ENCODE data around the gene BAHCC1. TPM values are rescaled to one million over a fixed set of nuclear protein-coding genes. Genes with fewer than 3 reads are reported as not detected.

The BAHCC1 gene
- total and polyA plus RNA-seq, 9 of the 15 experiments (the other 6 are each of a cell fraction or from before 2014, with no cell fraction given): 0.14 to 26.9 (median 5.0) TPM

DNA sequence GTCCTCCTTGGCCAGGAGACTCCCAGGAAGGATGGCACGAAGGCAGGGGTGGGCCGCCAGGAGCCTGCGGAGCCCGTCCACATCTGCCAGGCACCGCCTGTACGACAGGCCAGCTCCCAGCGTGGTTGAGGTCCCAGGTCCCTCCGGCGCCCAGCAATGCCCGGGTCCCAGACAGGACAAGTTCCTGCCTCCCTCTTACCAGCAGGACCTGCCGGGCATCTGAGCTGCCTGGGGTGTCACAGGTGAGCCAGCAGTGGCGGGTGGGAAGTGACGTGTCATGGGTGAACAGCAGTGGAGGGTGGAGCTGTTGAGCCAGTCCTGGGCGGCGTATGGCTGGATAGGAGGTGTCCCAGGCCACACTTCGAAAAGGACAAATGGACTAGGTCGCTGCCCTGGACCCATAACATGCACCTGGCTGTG is 15.7 kb upstream of the BAHCC1 start (continued):
- TF ChIP-seq, protein P1, sequence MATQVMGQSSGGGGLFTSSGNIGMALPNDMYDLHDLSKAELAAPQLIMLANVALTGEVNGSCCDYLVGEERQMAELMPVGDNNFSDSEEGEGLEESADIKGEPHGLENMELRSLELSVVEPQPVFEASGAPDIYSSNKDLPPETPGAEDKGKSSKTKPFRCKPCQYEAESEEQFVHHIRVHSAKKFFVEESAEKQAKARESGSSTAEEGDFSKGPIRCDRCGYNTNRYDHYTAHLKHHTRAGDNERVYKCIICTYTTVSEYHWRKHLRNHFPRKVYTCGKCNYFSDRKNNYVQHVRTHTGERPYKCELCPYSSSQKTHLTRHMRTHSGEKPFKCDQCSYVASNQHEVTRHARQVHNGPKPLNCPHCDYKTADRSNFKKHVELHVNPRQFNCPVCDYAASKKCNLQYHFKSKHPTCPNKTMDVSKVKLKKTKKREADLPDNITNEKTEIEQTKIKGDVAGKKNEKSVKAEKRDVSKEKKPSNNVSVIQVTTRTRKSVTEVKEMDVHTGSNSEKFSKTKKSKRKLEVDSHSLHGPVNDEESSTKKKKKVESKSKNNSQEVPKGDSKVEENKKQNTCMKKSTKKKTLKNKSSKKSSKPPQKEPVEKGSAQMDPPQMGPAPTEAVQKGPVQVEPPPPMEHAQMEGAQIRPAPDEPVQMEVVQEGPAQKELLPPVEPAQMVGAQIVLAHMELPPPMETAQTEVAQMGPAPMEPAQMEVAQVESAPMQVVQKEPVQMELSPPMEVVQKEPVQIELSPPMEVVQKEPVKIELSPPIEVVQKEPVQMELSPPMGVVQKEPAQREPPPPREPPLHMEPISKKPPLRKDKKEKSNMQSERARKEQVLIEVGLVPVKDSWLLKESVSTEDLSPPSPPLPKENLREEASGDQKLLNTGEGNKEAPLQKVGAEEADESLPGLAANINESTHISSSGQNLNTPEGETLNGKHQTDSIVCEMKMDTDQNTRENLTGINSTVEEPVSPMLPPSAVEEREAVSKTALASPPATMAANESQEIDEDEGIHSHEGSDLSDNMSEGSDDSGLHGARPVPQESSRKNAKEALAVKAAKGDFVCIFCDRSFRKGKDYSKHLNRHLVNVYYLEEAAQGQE (IDR thresholded peaks at IDR 0.05; ENCODE audit: borderline replicate concordance): peak; percentile 37
- TF ChIP-seq, protein P1 (CRISPR knock-in tag; IDR thresholded peaks at IDR 0.05; ENCODE audit: low read depth): no peak
- TF ChIP-seq, protein P2, sequence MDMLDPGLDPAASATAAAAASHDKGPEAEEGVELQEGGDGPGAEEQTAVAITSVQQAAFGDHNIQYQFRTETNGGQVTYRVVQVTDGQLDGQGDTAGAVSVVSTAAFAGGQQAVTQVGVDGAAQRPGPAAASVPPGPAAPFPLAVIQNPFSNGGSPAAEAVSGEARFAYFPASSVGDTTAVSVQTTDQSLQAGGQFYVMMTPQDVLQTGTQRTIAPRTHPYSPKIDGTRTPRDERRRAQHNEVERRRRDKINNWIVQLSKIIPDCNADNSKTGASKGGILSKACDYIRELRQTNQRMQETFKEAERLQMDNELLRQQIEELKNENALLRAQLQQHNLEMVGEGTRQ (CRISPR knock-in tag; IDR thresholded peaks at IDR 0.05): no peak
- TF ChIP-seq, protein P3, sequence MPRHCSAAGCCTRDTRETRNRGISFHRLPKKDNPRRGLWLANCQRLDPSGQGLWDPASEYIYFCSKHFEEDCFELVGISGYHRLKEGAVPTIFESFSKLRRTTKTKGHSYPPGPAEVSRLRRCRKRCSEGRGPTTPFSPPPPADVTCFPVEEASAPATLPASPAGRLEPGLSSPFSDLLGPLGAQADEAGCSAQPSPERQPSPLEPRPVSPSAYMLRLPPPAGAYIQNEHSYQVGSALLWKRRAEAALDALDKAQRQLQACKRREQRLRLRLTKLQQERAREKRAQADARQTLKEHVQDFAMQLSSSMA (CRISPR knock-in tag; IDR thresholded peaks at IDR 0.05): no peak
- TF ChIP-seq ZC3H4 (CRISPR knock-in tag; IDR thresholded peaks at IDR 0.05; ENCODE audit: borderline replicate concordance) (no peak), BRD9 (IDR thresholded peaks at IDR 0.05; ENCODE audit: low read depth, partially characterized antibody) (no peak), KHSRP (IDR thresholded peaks at IDR 0.05) (no peak), RAD21 (CRISPR knock-in tag; conservative IDR thresholded peaks at IDR 0.05 in 1 of 2, IDR thresholded peaks at IDR 0.05 in 1 of 2) (no peak; a peak in 1 of 4 replicates), HCFC1 (IDR thresholded peaks at IDR 0.05; ENCODE audit: low read depth, low read length) (no peak), NR1H2 (CRISPR knock-in tag; IDR thresholded peaks at IDR 0.05) (no peak), CBFB (CRISPR knock-in tag; IDR thresholded peaks at IDR 0.05) (no peak), ZNF3 (CRISPR knock-in tag; IDR thresholded peaks at IDR 0.05) (no peak)
- TF ChIP-seq, protein P4, sequence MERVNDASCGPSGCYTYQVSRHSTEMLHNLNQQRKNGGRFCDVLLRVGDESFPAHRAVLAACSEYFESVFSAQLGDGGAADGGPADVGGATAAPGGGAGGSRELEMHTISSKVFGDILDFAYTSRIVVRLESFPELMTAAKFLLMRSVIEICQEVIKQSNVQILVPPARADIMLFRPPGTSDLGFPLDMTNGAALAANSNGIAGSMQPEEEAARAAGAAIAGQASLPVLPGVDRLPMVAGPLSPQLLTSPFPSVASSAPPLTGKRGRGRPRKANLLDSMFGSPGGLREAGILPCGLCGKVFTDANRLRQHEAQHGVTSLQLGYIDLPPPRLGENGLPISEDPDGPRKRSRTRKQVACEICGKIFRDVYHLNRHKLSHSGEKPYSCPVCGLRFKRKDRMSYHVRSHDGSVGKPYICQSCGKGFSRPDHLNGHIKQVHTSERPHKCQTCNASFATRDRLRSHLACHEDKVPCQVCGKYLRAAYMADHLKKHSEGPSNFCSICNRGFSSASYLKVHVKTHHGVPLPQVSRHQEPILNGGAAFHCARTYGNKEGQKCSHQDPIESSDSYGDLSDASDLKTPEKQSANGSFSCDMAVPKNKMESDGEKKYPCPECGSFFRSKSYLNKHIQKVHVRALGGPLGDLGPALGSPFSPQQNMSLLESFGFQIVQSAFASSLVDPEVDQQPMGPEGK (CRISPR knock-in tag; IDR thresholded peaks at IDR 0.05; ENCODE audit: borderline replicate concordance): no peak
- TF ChIP-seq, protein P5, sequence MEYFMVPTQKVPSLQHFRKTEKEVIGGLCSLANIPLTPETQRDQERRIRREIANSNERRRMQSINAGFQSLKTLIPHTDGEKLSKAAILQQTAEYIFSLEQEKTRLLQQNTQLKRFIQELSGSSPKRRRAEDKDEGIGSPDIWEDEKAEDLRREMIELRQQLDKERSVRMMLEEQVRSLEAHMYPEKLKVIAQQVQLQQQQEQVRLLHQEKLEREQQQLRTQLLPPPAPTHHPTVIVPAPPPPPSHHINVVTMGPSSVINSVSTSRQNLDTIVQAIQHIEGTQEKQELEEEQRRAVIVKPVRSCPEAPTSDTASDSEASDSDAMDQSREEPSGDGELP (CRISPR knock-in tag; IDR thresholded peaks at IDR 0.05; ENCODE audit: borderline replicate concordance): 0 out of 2 replicates have a peak, but pooled peaks have one; percentile 1
- TF ChIP-seq, protein P6, sequence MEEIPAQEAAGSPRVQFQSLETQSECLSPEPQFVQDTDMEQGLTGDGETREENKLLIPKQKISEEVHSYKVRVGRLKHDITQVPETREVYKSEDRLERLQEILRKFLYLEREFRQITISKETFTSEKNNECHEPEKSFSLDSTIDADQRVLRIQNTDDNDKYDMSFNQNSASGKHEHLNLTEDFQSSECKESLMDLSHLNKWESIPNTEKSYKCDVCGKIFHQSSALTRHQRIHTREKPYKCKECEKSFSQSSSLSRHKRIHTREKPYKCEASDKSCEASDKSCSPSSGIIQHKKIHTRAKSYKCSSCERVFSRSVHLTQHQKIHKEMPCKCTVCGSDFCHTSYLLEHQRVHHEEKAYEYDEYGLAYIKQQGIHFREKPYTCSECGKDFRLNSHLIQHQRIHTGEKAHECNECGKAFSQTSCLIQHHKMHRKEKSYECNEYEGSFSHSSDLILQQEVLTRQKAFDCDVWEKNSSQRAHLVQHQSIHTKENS (CRISPR knock-in tag; IDR thresholded peaks at IDR 0.05): no peak
